Left lung (tissue), 10 donors: ENCODE measurements around the gene LRIF1. TPM values are rescaled to one million over a fixed set of nuclear protein-coding genes. Genes with fewer than 3 reads are reported as not detected.

Source experiments
- ATAC-seq: fragments of 200-7000 bp; cut with Tn5 transposase; one replicate; pipeline ENCODE4 v1.9.1; 2020; ENCODE audit warnings: moderate library complexity
- DNase-seq, 4 donors: peaks; one replicate each; pipeline ENCODE4 v3.0.0-alpha.2; 2013 to 2020
- H3K27ac ChIP-seq, 2 donors: fragments of 200-600 bp; sonication (generic) in 1 of 2; one replicate each; pipeline versions ENCODE4 v1.5.0 to v1.8.0; 2020 to 2021
- H3K27me3 ChIP-seq, 2 donors: fragments of 200-600 bp; sonication (generic) in 1 of 2; one replicate each; pipeline versions ENCODE4 v1.5.0 to v1.8.0; 2020 to 2021
- H3K36me3 ChIP-seq, 2 donors: fragments of 200-600 bp; sonication (generic) in 1 of 2; one replicate each; pipeline versions ENCODE4 v1.5.0 to v1.8.0; 2020 to 2021
- H3K4me1 ChIP-seq, 2 donors: fragments of 200-600 bp; one replicate each; pipeline ENCODE4 v1.8.0; 2021
- H3K4me3 ChIP-seq, 2 donors: fragments of 200-600 bp; sonication (generic) in 1 of 2; one replicate each; pipeline versions ENCODE4 v1.5.0 to v1.8.0; 2020 to 2021; ENCODE audit warnings: mild to moderate bottlenecking in 1 of 2
- H3K9me3 ChIP-seq, 2 donors: fragments of 200-600 bp; sonication (generic) in 1 of 2; one replicate each; pipeline versions ENCODE4 v1.5.0 to v1.8.0; 2020 to 2021
- CTCF ChIP-seq, 2 donors: fragments of 200-600 bp; sonication (generic) in 1 of 2; IDR thresholded peaks; one replicate each; pipeline versions ENCODE4 v1.5.0 to v1.8.0; 2021; ENCODE audit warnings: antibody characterized with exemption in 2 of 2
- intact Hi-C, 2 donors: fragments of 100-400 bp; cut with DNase I; formaldehyde crosslinking; loops; one replicate each; pipeline versions ENCODE4 v1.11.2 to v1.14.2; 2022
- polyA plus RNA-seq, 6 donors: library from polyadenylated mRNA; unstranded; fragments of 120-200 nt; gene quantifications; one replicate each; pipeline ENCODE4 v1.2.1, GENCODE V29; 2013; ENCODE audit not compliant: insufficient read length in 6 of 6
- total RNA-seq, 2 donors: library from RNA; stranded (reverse); fragmentation: NEBNext Ultra II Directional; extraction: Animal tissue kit (Norgen Biotek cat#: 25700); gene quantifications; one replicate each; pipeline ENCODE4 v1.2.1, GENCODE V29; 2021
- donor health status: DM: no; HTN: yes; CAD: no.
- donor health status: DM: no; HTN: no; CAD: no.

Gene LRIF1
- total and polyA plus RNA-seq, 8 donors, result 6.3 to 14.7 (median 12.4) TPM

DNA sequence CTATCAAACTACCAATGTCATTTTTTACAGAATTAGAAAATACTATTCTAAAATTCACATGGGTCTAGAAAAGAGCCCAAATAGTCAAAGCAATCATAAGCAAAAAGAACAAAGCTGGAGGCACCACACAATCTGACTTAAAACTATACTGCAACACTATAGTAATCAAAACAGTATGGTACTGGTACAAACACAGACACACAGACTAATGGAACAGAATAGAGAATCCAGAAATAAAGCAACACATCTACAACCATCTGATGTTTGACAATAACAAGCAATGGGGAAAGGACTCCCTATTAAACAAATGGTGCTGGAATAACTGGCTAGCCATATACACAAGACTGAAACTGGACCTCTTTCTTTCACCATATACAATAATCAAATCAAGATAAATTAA is 50.9 kb downstream of the LRIF1 start:
- no peaks in the 10 kb centered on the region for H3K4me1 ChIP-seq
- no peak for DNase-seq
- no peak for ATAC-seq
- H3K27me3 ChIP-seq, result no peaks in the 10 kb centered on the region
- peaks cover 0 to 19% of the 10 kb centered on the region in 2 donors for H3K9me3 ChIP-seq
- no peak overlapping the region for H3K27ac ChIP-seq
- intact Hi-C loops, result no loop called here
- H3K36me3 ChIP-seq, result no peaks in the 10 kb centered on the region
- no peak for TF ChIP-seq CTCF (IDR thresholded peaks at IDR 0.05)
- H3K4me3 ChIP-seq, result no peak overlapping the region

DNA sequence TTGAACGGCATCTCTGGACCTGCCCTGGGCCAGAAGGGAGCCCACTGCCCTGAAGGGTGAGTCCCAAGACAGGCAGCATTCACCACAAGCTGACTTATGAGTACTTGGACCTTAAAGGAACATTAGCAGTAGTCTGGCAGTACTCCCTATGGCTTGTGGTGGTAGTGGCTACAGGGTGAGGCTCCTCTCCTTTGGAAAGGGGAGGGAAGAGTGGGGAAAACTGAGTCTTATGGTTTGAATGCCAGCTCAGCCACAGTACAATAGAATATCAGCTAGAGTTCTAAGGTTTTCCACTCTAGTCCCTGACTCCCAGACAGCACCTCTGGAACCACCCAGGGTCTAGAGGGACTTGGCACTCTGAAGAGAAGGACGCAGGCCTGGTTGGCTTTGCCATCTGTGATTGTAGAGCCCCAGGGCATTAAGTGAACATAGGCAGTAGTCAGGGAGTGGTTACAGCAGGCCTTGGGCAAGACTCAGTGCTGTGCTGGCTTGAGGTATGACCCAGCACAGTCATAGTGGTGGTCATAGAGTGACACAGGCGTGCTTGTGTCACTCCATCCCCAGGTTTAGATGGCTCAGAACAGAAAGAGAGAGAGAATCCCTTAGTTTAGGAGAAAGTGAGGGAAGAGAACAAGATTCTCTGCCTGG is 59.7 kb downstream of the LRIF1 start:
- no peak for ATAC-seq
- no peaks in the 10 kb centered on the region for H3K27me3 ChIP-seq

DNA sequence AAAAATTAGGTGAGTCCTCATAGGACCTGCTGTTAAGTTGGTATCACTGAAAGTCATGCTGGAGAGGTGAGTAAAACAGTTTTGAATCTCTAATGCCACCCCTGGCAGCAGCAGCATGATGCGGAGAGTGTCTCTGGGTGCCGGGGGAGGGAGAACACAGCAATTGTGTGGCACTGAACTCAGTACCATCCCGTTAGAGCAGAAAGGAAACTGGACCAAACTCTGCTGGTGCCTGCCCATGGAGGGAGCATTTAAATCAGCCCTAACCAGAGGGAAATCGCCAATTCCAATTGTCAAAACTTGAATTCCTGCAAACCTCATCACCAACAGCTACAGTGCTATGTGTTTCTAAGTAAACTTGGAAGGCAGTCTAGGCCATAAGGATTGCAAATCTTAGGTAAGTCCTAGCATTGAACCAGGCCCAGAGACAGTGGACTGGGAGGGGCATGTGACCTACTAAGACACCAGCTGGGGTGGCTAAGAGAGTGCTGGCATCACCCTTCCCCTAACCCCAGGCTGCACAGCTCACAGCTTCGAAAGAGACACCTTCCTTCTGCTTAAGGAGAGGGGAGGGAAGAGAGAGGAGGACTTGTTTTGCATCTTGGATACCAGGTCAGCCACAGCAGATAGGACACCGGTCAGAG is 60.8 kb downstream of the LRIF1 start:
- H3K4me1 ChIP-seq, result no peaks in the 10 kb centered on the region
- no peak for DNase-seq
- no peaks in the 10 kb centered on the region for H3K27me3 ChIP-seq
- intact Hi-C loops, result no loop called here
- no peak overlapping the region for H3K27ac ChIP-seq
- TF ChIP-seq CTCF (IDR thresholded peaks at IDR 0.05), result no peak
- H3K36me3 ChIP-seq, result peaks cover 0 to 49% of the 10 kb centered on the region in 2 donors
- no peaks in the 10 kb centered on the region for H3K9me3 ChIP-seq
- no peak for ATAC-seq
- H3K4me3 ChIP-seq, result no peak overlapping the region

More for the DNA sequence above, 59.7 kb downstream of the LRIF1 start:
- no peak for DNase-seq
- TF ChIP-seq CTCF (IDR thresholded peaks at IDR 0.05), result no peak
- intact Hi-C loops, result no loop called here
- H3K9me3 ChIP-seq, result no peaks in the 10 kb centered on the region
- H3K27ac ChIP-seq, result no peak overlapping the region
- H3K36me3 ChIP-seq, result peaks cover 0 to 39% of the 10 kb centered on the region in 2 donors
- no peaks in the 10 kb centered on the region for H3K4me1 ChIP-seq
- H3K4me3 ChIP-seq, result no peak overlapping the region

- intact Hi-C loops, result no loop called here
- TF ChIP-seq CTCF (IDR thresholded peaks at IDR 0.05), result no peak
- no peaks in the 10 kb centered on the region for H3K27me3 ChIP-seq
These were observed 64.3 kb downstream of the LRIF1 start for GRCh38 chr1:110899458-110899843.

DNA sequence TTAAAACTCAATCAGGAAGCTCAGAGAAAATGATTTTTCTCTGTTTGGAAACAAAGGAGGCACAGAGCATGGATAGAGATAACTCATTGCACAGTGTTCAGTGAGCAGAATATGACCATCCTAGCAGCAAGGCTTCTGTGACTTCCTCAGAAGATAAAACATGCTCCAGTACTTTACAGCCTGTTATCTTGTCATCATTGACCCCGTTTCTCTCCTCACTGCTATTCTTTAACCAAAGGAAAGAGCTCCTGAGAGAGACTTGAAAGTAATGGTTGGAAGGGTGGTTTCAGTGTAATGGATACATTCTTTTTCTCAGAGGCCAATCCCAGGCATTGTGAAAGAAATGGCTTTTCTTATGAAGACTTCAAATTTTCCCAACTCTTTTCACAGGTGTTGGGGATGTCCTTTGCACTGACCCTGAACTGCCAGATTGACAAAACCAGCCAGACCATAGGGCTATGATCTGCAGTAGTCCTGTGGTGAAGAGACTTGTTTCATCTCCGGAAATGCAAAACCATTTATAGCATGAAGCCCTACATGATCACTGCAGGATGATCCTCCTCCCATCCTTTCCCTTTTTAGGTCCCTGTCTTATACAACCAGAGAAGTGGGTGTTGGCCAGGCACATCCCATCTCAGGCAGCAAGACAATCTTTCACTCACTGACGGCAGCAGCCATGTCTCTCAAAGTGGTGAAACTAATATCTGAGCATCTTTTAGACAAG is 64.8 kb downstream of the LRIF1 start:
- H3K27me3 ChIP-seq, result no peaks in the 10 kb centered on the region
- no peaks in the 10 kb centered on the region for H3K4me1 ChIP-seq
- H3K36me3 ChIP-seq, result peaks cover 0 to 90% of the 10 kb centered on the region in 2 donors
- H3K4me3 ChIP-seq, result no peak overlapping the region
- TF ChIP-seq CTCF (IDR thresholded peaks at IDR 0.05), result no peak
- intact Hi-C loops, result no loop called here
- no peak overlapping the region for H3K27ac ChIP-seq
- no peak for ATAC-seq
- no peaks in the 10 kb centered on the region for H3K9me3 ChIP-seq
- no peak for DNase-seq

More at GRCh38 chr1:110899458-110899843, 64.3 kb downstream of the LRIF1 start:
- H3K36me3 ChIP-seq, result peaks cover 0 to 84% of the 10 kb centered on the region in 2 donors
- no peaks in the 10 kb centered on the region for H3K4me1 ChIP-seq
- DNase-seq (no peak), ATAC-seq (no peak)
- H3K4me3 ChIP-seq, result no peak overlapping the region
- no peak overlapping the region for H3K27ac ChIP-seq
- H3K9me3 ChIP-seq, result no peaks in the 10 kb centered on the region
